Glomerular visceral epithelial cell (primary cell): ENCODE data around the gene ALG14.
"Not testable (repeated sequence)": the region's sequence is repeated elsewhere in the genome, so short reads cannot be mapped to it uniquely, and the experiment has no call there.

Experiments
- DNase-seq: peaks from one replicate; pipeline ENCODE4 v3.0.0-alpha.2; 2016; ENCODE audit errors: extremely low spot score

ALG14 gene

GRCh38 chr1:95086949-95087533, 14.3 kb upstream of the ALG14 start:
- peak; percentile 83 for DNase-seq

GRCh38 chr1:95085376-95085775, 12.6 kb upstream of the ALG14 start:
- DNase-seq, result no peak

GRCh38 chr1:95084317-95085176, 11.8 kb upstream of the ALG14 start:
- DNase-seq, result peak; percentile 31

- DNase-seq, result no peak
Observed at GRCh38 chr1:95080879-95081278, 8.1 kb upstream of the ALG14 start.

- no peak for DNase-seq
Observed at GRCh38 chr1:95080446-95080845, 7.7 kb upstream of the ALG14 start.

- DNase-seq, result no peak
Observed at GRCh38 chr1:95076034-95076433, 3.3 kb upstream of the ALG14 start.

GRCh38 chr1:95073446-95073845, 695 bp upstream of the ALG14 start:
- DNase-seq, result no peak

GRCh38 chr1:95072117-95072516, 634 bp downstream of the ALG14 start:
- no peak for DNase-seq

- DNase-seq, result no peak
Observed at GRCh38 chr1:95071539-95071938, 1.2 kb downstream of the ALG14 start.

- no peak for DNase-seq
Observed at GRCh38 chr1:95069710-95070093, 3.0 kb downstream of the ALG14 start.

- peak; percentile 43 for DNase-seq
Observed at GRCh38 chr1:95068956-95069709, 3.6 kb downstream of the ALG14 start.

GRCh38 chr1:95067568-95067967, 5.2 kb downstream of the ALG14 start:
- no peak for DNase-seq

GRCh38 chr1:95067062-95067461, 5.7 kb downstream of the ALG14 start:
- no peak for DNase-seq

GRCh38 chr1:95061445-95062006, 11.2 kb downstream of the ALG14 start:
- no peak for DNase-seq

GRCh38 chr1:95058974-95059373, 13.8 kb downstream of the ALG14 start:
- DNase-seq, result no peak

- DNase-seq, result no peak
Observed at GRCh38 chr1:95057351-95057750, 15.4 kb downstream of the ALG14 start.

- DNase-seq, result no peak
Observed at GRCh38 chr1:95049935-95050334, 22.8 kb downstream of the ALG14 start.

- DNase-seq, result no peak
Observed at GRCh38 chr1:95048317-95048716, 24.4 kb downstream of the ALG14 start.

- DNase-seq, result not testable (repeated sequence)
Observed at GRCh38 chr1:95047624-95048023, 25.1 kb downstream of the ALG14 start.

- DNase-seq, result no peak
Observed at GRCh38 chr1:95046359-95046758, 26.4 kb downstream of the ALG14 start.

- DNase-seq, result peak; percentile 88
Observed at GRCh38 chr1:95043141-95043980, 29.4 kb downstream of the ALG14 start.
